Pancreas (tissue), 10 donors: ENCODE measurements around the gene OVAAL. TPM values are rescaled to one million over a fixed set of nuclear protein-coding genes. Genes with fewer than 3 reads are reported as not detected.

Source experiments
- ATAC-seq, 4 donors: fragments of 200-7000 bp; cut with Tn5 transposase; one replicate each; pipeline versions ENCODE4 v1.8.0 to v1.9.1; 2020; ENCODE audit warnings: mild to moderate bottlenecking in 4 of 4, moderate library complexity in 4 of 4
- DNase-seq, 6 donors: peaks; one replicate each; pipeline ENCODE4 v3.0.0-alpha.2; 2020
- FAIRE-seq: peaks from 2 replicates; lab custom pipeline; 2012; peaks lifted over from hg19 to GRCh38; lab: Jason Lieb, UNC
- H3K27ac ChIP-seq, 4 donors: fragments of 200-600 bp; sonication (generic); 1 replicate in 3 of 4; 2 replicates in 1 of 4; pipeline versions ENCODE4 v1.5.0 to v1.8.0; 2020
- H3K27me3 ChIP-seq, 4 donors: fragments of 200-600 bp; one replicate each; pipeline ENCODE4 v1.8.0; 2021
- H3K36me3 ChIP-seq, 3 donors: fragments of 200-600 bp; sonication (generic) in 1 of 3; one replicate each; pipeline versions ENCODE4 v1.5.0 to v1.8.0; 2020 to 2021
- H3K4me1 ChIP-seq, 3 donors: fragments of 200-600 bp; one replicate each; pipeline ENCODE4 v1.8.0; 2021
- H3K4me3 ChIP-seq, 4 donors: fragments of 200-600 bp; sonication (generic) in 2 of 4; one replicate each; pipeline versions ENCODE4 v1.5.0 to v1.8.0; 2020 to 2021
- H3K9me3 ChIP-seq, 4 donors: fragments of 200-600 bp; one replicate each; pipeline ENCODE4 v1.8.0; 2021
- WGBS, 2 donors: extraction: QIAGEN DNeasy Blood & Tissue Kit; methylation state at CpG; one replicate each; pipeline ENCODE4 v1.1.7; 2013; 5-methylcytosine and 5-hydroxymethylcytosine counted together
- intact Hi-C, 3 donors: fragments of 100-400 bp; cut with DNase I; formaldehyde crosslinking; loops; one replicate each; pipeline versions ENCODE4 v1.11.1 to v1.14.2; 2022
- polyA plus RNA-seq, 2 donors: library from polyadenylated mRNA; stranded (reverse); fragments of 200-250 nt; gene quantifications; one replicate each; pipeline ENCODE4 v1.2.3, GENCODE V29; 2013
- total RNA-seq, 6 donors: library from RNA; stranded (reverse); fragmentation: NEBNext Ultra II Directional in 4 of 6; extraction: Animal tissue kit (Norgen Biotek cat#: 25700) in 4 of 6; gene quantifications; one replicate each; pipeline versions ENCODE4 v1.2.1 to v1.2.4, GENCODE V29; 2021 to 2023
- TF ChIP-seq, protein P1 (sequence below), 4 donors: fragments of 200-600 bp; sonication (generic) in 3 of 4; IDR thresholded peaks; one replicate each; pipeline versions ENCODE4 v1.5.0 to v1.8.0; 2021; ENCODE audit warnings: antibody characterized with exemption in 4 of 4
- donor health status: healthy with polysubstance abuse.
- donor health status: DM: no; HTN: no; CAD: no; lungs with moderate emphysema.
- donor health status: DM: no; HTN: no; CAD: no.
- donor health status: control.
- donor health status: control.
- donor health status: Bipolar disorder and iron deficiency.
- donor health status: DM: yes; HTN: yes; CAD: no.
- donor health status: DM: no; HTN: no; CAD: no.
- donor health status: DM: no; HTN: no; CAD: no.
- donor health status: DM: yes; HTN: yes; CAD: no.

The OVAAL gene
- total and polyA plus RNA-seq, 8 donors: not detected

- intact Hi-C loops: no loop called here
- FAIRE-seq: no peak
- TF ChIP-seq, protein P1, sequence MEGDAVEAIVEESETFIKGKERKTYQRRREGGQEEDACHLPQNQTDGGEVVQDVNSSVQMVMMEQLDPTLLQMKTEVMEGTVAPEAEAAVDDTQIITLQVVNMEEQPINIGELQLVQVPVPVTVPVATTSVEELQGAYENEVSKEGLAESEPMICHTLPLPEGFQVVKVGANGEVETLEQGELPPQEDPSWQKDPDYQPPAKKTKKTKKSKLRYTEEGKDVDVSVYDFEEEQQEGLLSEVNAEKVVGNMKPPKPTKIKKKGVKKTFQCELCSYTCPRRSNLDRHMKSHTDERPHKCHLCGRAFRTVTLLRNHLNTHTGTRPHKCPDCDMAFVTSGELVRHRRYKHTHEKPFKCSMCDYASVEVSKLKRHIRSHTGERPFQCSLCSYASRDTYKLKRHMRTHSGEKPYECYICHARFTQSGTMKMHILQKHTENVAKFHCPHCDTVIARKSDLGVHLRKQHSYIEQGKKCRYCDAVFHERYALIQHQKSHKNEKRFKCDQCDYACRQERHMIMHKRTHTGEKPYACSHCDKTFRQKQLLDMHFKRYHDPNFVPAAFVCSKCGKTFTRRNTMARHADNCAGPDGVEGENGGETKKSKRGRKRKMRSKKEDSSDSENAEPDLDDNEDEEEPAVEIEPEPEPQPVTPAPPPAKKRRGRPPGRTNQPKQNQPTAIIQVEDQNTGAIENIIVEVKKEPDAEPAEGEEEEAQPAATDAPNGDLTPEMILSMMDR (IDR thresholded peaks at IDR 0.05): no peak
- peak overlapping the region in 1 of 4 donors; percentile 74 for H3K27ac ChIP-seq
- H3K4me3 ChIP-seq: no peak overlapping the region
- H3K36me3 ChIP-seq: no peaks in the 10 kb centered on the region
- H3K27me3 ChIP-seq: no peaks in the 10 kb centered on the region
- ATAC-seq: no peak
- no peak for DNase-seq
- 38 to 50% methylated on average over 2 of the region's 2 CpGs for WGBS, 2 donors
- no peaks in the 10 kb centered on the region for H3K9me3 ChIP-seq
- H3K4me1 ChIP-seq: peaks cover 15 to 29% (median 25%) of the 10 kb centered on the region in 3 donors
Measured at GRCh38 chr1:180588121-180588520, 29.4 kb downstream of the OVAAL start.

DNA sequence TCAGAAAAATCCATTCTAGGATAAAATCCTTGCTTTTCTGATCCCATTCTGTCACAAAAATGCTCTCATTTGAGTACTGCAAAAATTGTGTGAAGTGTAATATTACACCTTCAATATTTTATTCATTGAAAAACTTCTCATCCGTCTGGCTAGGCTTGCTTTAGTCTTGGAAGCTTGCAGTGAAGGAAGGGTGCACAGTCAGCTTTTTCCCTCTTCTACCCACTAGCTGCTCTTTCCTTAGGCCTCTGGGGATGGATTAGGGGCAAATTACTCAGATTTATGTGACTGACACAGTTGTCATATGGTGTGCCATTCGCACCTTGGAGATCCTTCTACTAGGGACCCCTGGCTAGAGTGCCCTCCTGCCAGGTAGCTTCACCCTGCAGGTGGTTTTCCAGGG is 32.1 kb downstream of the OVAAL start:
- intact Hi-C loops: no loop called here
- Histone ChIP-seq H3K27me3 (no peaks in the 10 kb centered on the region), H3K9me3 (no peaks in the 10 kb centered on the region), H3K27ac (no peak overlapping the region), H3K4me1 (peaks cover 11 to 18% (median 15%) of the 10 kb centered on the region in 3 donors), H3K4me3 (no peak overlapping the region), H3K36me3 (no peaks in the 10 kb centered on the region)
- ATAC-seq: no peak
- no peak for FAIRE-seq
- DNase-seq: no peak
- WGBS, 2 donors: 94 to 97% methylated on average over 2 of the region's 2 CpGs
- TF ChIP-seq, protein P1 (IDR thresholded peaks at IDR 0.05): no peak

DNA sequence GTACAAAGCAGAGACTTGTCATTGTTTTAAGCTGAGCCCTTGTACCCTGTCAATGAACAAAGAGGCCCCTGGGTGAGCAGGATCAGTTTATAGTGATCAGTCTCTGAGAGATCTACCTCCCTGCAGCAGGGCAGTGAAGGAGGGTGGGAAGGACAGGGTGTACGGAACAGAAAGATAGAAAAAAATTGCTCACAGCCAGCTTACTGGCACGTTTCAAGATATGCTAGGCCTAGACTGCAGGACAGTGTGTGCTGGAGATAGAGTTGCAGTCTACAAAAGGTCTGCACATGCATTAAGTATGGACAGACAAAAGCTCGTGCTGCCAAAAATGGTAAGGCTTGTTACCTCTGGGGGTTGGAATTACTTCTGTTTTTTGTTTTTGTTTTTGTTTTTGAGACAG is 34.6 kb downstream of the OVAAL start:
- DNase-seq (no peak), ATAC-seq (no peak), FAIRE-seq (no peak)
- 41 to 64% methylated on average over 3 of the region's 3 CpGs for WGBS, 2 donors
- Histone ChIP-seq H3K9me3 (no peaks in the 10 kb centered on the region), H3K4me1 (peaks cover 7 to 12% (median 9%) of the 10 kb centered on the region in 3 donors), H3K27ac (no peak overlapping the region), H3K27me3 (no peaks in the 10 kb centered on the region), H3K36me3 (no peaks in the 10 kb centered on the region), H3K4me3 (no peak overlapping the region)
- TF ChIP-seq, protein P1 (IDR thresholded peaks at IDR 0.05): no peak
- intact Hi-C loops: no loop called here

DNA sequence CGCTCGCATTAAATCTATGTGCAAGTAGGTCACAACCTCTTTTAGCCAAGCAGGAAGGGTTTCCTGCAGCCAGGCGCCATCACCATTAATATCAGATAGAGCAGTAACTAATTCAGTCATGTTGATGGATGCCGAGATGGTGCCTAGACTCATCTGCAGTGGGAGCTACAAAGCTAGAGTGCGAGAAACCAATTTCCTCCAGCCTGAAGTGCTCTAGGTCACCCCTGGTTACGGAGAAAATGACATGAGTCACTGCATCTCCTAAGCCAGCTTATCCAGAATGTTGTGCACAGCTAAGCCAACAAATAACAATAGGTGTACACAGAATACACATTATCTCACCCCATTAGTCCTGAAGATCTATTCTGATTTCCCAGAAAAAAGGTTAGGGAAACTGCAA is 36.0 kb downstream of the OVAAL start:
- 79 to 86% methylated on average over 6 of the region's 6 CpGs for WGBS, 2 donors
- TF ChIP-seq, protein P1 (IDR thresholded peaks at IDR 0.05): no peak
- intact Hi-C loops: no loop called here
- Histone ChIP-seq H3K27me3 (no peaks in the 10 kb centered on the region), H3K4me3 (no peak overlapping the region), H3K4me1 (peaks cover 17 to 25% (median 18%) of the 10 kb centered on the region in 3 donors), H3K36me3 (no peaks in the 10 kb centered on the region), H3K9me3 (no peaks in the 10 kb centered on the region), H3K27ac (no peak overlapping the region)
- FAIRE-seq (no peak), DNase-seq (no peak), ATAC-seq (peak in 2 of 4 donors; percentile 32 to 69)

DNA sequence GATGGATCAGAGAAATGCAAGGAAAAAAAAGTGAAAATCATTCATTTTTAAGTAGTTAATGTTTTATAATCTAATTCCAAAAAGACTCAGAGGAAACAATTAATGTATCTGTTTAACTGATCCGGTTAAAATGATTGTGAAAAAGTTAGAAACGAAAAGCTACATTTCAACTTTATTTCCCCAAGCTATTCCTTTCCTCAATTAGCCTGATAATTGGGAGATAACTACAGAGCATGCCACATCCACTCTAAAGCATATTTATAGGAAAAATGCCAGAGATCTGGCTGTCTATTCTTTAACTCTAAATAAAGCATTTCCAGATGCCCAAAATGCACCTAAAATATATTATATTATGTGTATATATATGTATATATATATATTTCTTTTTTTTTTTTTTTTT is 37.2 kb downstream of the OVAAL start:
- no peak overlapping the region for H3K4me3 ChIP-seq
- no peaks in the 10 kb centered on the region for H3K36me3 ChIP-seq
- WGBS, 2 donors: 62 to 70% methylated on average over 2 of the region's 2 CpGs
- no peaks in the 10 kb centered on the region for H3K27me3 ChIP-seq
- no peak for DNase-seq
- intact Hi-C loops: no loop called here
- H3K4me1 ChIP-seq: peaks cover 17 to 30% (median 22%) of the 10 kb centered on the region in 3 donors
- TF ChIP-seq, protein P1 (IDR thresholded peaks at IDR 0.05): no peak
- H3K27ac ChIP-seq: no peak overlapping the region
- ATAC-seq: no peak
- no peak for FAIRE-seq
- no peaks in the 10 kb centered on the region for H3K9me3 ChIP-seq
